NOMO-1 (cell line): ENCODE measurements around the gene SMC4.
"Not testable (repeated sequence)": the region's sequence is repeated elsewhere in the genome, so short reads cannot be mapped to it uniquely, and the experiment has no call there.

Experiments used
- DNase-seq, 2 experiments: peaks; one replicate each; lab custom pipeline; 2025; ENCODE audit not compliant: unreplicated experiment in 2 of 2; lab: John Stamatoyannopoulos, UW

Gene SMC4

GRCh38 chr3:160444411-160444810 is 45.0 kb downstream of the SMC4 start:
- DNase-seq: no peak

- no peak for DNase-seq
Measured at GRCh38 chr3:160445854-160446253, 46.4 kb downstream of the SMC4 start.

DNA sequence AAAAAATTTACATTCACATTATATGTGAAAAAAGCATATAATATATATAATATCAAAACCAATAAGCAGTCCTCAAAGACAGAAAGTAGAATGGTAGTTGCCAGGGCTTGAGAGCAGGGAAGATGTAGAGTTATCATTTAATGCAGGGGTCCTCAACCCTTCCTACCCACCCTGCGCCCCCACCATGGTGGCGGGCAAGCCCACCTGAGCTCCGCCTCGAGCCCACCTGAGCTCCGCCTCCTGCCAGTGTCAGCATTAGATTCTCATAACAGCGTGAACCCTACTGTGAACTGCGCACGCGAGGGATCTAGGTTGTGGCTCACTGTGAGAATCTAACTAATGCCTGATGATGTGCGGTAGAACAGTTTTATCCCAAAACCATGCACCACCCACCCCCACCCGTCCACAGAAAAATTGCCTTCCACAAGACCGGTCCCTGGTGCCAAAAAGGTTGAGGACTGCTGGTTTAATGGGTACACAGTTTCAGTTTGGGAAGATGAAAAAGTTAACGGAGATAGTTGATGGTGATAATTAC is 47.1 kb downstream of the SMC4 start:
- no peak for DNase-seq

DNA sequence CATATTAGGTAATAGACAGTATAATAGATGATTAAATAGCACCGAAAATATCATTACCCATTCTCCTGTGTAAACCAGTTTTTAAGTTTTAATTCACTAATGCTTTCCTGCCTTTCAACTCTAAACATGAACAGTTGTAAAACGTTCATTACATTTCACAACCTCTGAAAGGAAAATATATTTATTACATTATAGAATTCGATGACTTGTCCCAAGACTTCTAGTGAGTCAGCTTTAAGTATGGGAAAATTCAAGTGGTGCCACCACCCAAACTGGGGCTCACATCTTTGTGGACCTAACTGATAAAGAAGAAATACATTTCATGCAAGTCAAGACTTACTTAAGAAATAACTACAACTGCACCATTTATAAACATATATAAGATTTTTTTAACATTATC is 48.1 kb downstream of the SMC4 start:
- no peak for DNase-seq

GRCh38 chr3:160448845-160449635 is 49.6 kb downstream of the SMC4 start:
- DNase-seq: peak; percentile 77 to 78

- DNase-seq: peak; percentile 99 to 100
Measured at GRCh38 chr3:160449636-160450598, 50.5 kb downstream of the SMC4 start, which contains the start of gene TRIM59. TRIM59 (minus strand) TSS chr3:160449786; CDS start chr3:160439183, 10,603 bp downstream.

DNA sequence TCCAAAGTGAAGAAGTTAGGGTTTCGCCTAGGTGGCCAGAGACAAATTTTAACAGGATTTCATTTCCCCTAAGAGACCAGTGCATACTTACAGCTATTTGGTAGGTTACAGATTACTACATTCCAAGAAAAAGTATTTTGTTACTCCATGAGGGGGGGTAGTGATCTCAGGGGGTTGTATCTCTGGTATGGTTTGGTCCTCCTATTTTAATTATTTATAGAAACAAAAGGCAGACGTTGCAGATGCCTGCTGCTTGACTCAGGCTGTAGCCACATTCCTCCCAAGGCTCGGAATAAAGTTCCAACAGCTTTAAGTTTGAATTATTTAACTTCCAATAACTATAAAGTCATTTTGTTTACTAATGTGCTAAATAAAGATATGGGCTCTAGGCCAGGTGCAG is 51.4 kb downstream of the SMC4 start:
- no peak for DNase-seq

DNA sequence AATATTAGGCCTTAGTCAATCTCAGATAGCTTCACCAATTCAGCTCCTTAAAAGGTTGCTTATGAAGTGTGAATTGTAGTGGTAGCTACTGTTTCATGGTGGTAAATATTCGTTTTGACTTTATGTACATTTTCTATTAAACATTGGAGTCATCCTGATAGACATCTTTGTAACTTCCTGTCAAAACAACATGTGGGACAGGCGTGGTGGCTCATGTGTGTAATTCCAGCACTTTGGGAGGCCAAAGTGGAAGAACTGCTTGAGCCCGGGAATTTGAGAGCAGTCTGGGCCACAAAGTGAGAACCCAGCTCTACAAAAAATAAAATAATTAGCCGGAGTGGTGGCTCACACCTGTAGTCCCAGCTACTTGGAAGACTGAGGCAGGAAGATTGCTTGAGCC is 52.2 kb downstream of the SMC4 start:
- no peak for DNase-seq

DNA sequence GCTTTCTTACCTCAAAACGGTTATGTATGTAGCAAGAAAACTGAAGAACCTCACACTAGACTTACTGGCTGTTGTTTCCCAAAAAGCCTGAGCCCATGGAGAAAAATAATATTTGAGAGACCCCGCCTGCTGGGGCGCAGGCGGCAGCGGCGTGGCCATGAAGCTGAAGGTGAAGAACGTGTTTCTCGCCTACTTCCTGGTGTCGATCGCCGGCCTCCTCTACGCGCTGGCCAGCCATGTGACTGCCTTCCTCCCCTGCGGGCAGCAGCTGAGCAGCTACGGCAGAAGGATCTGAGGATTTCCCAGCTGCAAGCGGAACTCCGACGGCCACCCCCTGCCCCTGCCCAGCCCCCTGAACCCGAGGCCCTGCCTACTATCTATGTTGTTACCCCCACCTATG is 52.8 kb downstream of the SMC4 start:
- not testable (repeated sequence) for DNase-seq

DNA sequence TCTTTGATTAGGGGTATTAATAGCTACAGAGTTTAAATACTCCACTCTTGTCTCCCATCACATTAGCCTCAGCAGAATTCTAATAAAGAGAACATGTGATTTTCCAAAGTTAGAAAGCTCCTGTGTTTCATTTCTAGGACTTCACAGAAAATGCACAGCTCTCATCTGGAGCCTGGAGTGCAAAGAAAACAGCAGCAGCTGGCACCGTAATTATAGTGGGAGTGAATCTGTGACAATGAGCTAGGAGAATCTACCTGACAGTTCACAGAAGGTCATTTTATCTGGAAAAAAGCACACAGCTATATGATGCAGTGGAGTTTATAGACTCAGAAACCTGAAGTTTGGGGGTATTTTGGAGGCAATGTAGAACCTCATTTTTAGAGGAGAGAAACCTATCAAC is 55.5 kb downstream of the SMC4 start:
- DNase-seq: no peak

DNA sequence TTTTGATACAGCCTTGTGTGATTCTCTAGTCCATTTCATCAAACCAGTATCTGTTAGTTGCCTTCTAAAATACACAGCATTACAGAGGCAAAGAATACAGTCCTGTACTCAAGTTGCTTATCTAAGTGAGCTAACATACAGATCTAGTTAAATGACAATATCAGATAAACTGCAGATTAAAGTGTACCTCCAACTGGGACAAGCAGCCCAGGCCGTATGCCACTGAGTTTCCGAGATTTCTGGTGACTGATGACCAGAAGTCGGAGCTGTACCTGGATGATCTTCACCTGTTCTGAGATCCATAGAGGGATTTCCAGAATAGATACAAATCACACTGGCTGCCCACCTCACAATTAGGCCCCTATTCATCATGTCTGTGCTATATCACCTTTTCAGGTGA is 56.4 kb downstream of the SMC4 start:
- no peak for DNase-seq

- no peak for DNase-seq
Measured at GRCh38 chr3:160458151-160458550, 58.7 kb downstream of the SMC4 start.

- no peak for DNase-seq
Measured at GRCh38 chr3:160459450-160459970, 60.1 kb downstream of the SMC4 start.

GRCh38 chr3:160460033-160460432 is 60.6 kb downstream of the SMC4 start:
- no peak for DNase-seq

GRCh38 chr3:160464321-160464720 is 64.9 kb downstream of the SMC4 start:
- no peak for DNase-seq

DNA sequence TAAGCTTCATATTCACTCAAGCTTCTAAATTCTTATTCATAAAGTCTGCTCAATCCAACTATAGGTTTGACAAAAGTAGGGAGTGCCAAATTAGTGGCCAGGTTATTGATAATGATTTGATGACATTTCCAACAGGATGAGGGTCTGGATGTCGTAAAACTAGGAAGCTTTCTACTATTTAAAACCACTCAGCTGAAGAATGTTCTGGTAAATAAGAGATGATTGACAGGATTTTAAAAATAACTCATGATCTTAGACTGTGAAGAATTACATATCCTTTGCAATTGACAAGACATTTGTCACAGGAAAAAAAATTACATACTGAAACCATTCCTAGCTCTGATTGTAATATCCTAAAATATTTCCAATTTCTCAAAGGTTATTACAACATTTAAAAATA is 65.5 kb downstream of the SMC4 start:
- no peak for DNase-seq

DNA sequence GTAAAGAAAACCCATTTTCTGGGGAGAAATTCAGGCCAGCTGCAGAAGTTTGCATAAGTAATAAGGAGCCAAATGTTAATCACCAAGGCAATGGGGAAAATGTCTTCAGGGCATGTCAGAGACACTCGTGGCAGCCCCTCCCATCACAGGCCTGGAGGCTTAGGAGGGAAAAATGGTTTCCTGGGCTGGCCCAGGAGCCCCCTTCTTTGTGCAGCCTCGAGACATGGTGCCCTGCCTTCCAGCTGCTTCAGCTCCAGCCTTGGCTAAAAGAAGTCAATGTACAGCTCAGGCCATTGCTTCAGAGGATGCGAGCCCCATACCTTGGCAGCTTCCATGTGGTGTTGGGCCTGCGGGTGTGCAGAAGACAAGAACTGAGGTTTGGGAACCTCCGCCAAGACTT is 70.7 kb downstream of the SMC4 start:
- no peak for DNase-seq

- no peak for DNase-seq
Measured at GRCh38 chr3:160471892-160472291, 72.4 kb downstream of the SMC4 start.

- no peak for DNase-seq
Measured at GRCh38 chr3:160472344-160472743, 72.9 kb downstream of the SMC4 start.

GRCh38 chr3:160473221-160473620 is 73.8 kb downstream of the SMC4 start:
- no peak for DNase-seq

GRCh38 chr3:160473978-160474377 is 74.5 kb downstream of the SMC4 start:
- DNase-seq: no peak
